Measurements from ENCODE around the gene CYP2A6. TPM values are rescaled to one million over a fixed set of nuclear protein-coding genes. Genes with fewer than 3 reads are reported as not detected.

CYP2A6 gene
- total RNA-seq, 1 donor from 2014 or later = not detected

DNA sequence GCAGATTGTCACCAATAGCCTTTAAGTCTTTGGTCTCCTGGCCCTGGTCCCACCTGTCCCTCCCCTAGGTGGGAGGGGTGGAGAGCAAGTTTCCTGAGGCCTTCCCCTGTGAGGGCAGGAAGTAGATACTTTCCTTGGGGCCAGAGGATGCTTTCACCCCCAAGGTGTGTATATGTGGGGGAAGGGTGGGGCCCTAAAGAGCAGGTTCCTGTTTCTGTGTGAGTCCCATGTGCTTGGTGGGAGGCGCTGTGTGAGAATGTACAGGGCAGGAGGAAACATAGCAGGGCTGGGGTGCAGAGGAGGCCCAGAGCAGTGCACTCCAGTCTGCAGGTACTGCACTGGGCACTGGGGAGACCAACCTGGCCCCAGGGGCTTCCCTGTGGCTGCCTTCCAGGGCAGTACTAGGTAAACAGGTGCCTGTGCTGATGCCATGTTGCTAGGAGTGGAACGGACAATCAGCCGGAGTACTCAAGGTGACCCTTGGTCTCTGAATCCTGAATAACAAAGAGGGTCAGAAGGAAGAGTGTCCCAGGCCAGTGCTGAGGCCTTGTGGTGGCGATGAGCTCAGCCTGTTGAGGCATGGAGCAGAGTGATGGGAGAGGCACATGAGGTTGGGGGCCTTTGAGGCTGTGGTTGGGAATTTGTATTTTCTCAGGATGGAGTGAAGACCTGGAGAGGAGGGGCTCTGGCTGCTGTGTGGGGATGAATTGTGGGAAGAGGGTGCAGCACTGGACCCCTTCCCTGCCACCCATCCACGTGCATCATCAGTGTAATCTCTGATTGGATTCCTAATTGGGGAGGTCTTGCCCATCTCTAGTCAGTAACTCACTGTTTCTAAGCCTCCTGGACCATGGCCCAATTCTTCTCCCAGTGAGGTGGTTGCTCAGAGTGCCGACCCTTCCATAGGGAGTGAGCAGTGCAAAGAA, 46.1 kb downstream of the CYP2A6 start:
- TF ChIP-seq, protein P1, sequence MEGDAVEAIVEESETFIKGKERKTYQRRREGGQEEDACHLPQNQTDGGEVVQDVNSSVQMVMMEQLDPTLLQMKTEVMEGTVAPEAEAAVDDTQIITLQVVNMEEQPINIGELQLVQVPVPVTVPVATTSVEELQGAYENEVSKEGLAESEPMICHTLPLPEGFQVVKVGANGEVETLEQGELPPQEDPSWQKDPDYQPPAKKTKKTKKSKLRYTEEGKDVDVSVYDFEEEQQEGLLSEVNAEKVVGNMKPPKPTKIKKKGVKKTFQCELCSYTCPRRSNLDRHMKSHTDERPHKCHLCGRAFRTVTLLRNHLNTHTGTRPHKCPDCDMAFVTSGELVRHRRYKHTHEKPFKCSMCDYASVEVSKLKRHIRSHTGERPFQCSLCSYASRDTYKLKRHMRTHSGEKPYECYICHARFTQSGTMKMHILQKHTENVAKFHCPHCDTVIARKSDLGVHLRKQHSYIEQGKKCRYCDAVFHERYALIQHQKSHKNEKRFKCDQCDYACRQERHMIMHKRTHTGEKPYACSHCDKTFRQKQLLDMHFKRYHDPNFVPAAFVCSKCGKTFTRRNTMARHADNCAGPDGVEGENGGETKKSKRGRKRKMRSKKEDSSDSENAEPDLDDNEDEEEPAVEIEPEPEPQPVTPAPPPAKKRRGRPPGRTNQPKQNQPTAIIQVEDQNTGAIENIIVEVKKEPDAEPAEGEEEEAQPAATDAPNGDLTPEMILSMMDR (IDR thresholded peaks at IDR 0.05; ENCODE audit: insufficient read depth, low read length, poor library complexity, severe bottlenecking) = no peak
- peaks cover 3% of the 10 kb centered on the region for H3K36me3 ChIP-seq (ENCODE audit: control insufficient read depth, insufficient read depth, low read length)

DNA sequence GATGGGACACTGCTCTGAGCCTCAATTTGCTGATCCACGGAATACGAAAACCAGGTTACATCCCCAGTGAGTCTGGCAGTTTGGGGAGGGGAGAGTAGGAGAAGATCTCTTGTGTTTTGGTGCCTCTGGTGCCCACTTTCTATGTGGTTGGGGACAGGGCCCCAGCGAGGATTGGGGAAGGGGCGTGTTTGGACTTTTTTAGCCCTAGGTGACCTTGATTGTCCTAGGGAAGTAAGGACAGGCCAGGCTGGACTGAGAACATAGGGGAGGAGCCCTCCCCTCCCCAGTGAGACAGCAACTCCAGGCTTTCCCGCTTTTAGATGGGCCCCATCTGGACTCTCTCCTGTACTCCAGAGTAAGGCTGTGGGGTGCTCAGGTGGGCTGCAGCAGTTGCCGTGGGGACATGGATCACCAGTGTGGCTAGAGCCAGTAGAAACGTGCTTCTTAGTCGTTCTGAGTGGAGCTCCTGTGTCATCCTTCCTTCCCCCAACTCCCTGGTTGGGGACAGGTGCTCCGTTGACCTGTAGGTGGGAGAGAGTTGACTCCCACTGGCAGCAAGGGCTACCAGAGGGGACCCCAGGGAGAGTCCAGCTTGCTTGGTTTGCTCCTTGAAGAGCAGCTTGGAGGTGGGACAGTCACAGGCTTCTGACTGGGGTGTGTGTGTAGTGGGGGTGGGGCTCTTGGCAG, 46.9 kb downstream of the CYP2A6 start:
- H3K27me3 ChIP-seq (ENCODE audit: control insufficient read depth, insufficient read depth, low read length) = no peaks in the 10 kb centered on the region
- no peak for DNase-seq (ENCODE audit: low read depth)
- TF ChIP-seq, protein P1 (IDR thresholded peaks at IDR 0.05; ENCODE audit: insufficient read depth, low read length, poor library complexity, severe bottlenecking) = no peak
- H3K4me3 ChIP-seq (ENCODE audit: low read depth, low read length) = no peak overlapping the region
- peaks cover 3% of the 10 kb centered on the region for H3K36me3 ChIP-seq (ENCODE audit: control insufficient read depth, insufficient read depth, low read length)

More for the DNA sequence above, 46.1 kb downstream of the CYP2A6 start:
- Histone ChIP-seq H3K4me3 (ENCODE audit: low read depth, low read length) (no peak overlapping the region), H3K27me3 (ENCODE audit: control insufficient read depth, insufficient read depth, low read length) (no peaks in the 10 kb centered on the region)
- no peak for DNase-seq (ENCODE audit: low read depth)

DNA sequence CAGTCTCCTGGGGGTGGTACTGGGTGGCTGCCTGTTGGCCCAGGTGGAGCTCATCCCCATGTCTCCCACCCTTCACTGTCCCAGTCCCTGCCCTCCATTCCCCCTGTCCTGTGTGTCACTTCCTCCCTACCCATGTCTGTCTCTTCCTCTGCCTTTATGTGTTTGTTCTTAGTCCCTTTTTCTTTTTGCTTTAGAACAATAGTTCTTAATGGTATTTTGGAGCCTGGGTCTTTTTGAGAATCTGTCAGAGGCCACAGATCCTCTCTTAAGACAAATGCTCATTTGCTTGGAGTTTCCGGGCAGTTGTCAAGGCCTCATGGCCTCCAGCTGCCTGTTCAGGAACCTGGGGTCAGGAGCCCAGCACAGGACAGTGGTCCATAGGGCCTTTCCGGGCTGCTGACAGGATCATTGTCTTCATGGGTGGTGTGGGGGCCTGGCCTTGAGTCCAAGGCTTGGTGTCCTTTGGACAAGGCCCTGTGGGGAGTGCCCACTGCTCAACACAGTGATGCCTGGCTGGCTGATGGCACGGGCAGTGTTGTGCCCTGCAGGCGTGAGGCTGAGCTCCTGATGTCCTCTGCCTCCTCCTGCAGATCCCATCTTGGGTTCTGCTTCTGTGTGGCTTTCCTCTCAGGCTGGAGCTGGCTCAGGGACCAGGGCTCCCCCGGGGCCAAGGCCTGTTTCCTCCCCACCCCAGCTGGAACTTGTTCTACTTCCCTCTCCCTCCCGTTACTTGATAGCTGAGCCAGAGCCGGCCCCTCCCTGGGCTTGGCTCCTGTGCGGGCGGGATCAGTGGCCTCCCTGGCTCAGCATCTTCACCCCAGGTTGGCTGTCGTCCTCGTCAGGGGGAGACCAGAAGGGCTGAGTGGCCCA, 47.7 kb downstream of the CYP2A6 start:
- peaks cover 3% of the 10 kb centered on the region for H3K36me3 ChIP-seq (ENCODE audit: control insufficient read depth, insufficient read depth, low read length)
- TF ChIP-seq, protein P1 (IDR thresholded peaks at IDR 0.05; ENCODE audit: insufficient read depth, low read length, poor library complexity, severe bottlenecking) = no peak
- no peaks in the 10 kb centered on the region for H3K27me3 ChIP-seq (ENCODE audit: control insufficient read depth, insufficient read depth, low read length)
- no peak for DNase-seq (ENCODE audit: low read depth)
- H3K4me3 ChIP-seq (ENCODE audit: low read depth, low read length) = no peak overlapping the region

DNA sequence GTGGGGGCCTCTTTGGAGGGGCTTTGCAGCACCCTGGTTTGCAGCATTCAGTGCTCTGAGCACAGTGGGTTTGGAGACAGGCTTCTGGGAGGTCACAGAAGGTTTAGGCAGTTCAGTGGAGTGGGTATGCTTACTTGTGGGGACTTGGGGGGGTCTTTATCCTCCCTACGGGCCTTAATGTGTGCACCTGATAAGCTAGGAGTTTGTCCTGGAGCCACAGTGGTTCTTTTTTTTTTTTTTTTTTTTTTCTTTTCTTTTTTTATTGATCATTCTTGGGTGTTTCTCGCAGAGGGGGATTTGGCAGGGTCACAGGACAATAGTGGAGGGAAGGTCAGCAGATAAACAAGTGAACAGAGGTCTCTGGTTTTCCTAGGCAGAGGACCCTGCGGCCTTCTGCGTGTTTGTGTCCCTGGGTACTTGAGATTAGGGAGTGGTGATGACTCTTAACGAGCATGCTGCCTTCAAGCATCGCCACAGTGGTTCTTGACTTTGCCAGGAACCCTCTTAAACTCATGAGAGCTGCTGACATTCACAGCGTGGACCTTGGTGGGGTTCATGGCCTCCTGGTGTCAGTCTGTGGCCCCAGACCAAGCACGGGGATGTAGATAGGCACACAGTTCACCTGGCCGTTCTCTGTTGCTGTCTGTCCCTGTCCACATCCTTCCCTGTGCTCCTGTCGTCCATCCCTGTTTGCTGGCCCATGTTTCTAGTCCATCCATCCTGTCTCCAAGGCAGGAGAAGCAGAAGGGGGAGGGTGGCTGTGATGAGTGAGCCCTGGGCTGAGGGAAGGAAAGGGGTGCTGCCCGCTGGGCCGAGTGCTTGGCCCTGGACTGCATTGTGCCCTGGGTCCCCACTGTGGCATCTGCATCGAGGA, 48.6 kb downstream of the CYP2A6 start:
- DNase-seq (ENCODE audit: low read depth) = no peak
- Histone ChIP-seq H3K27me3 (ENCODE audit: control insufficient read depth, insufficient read depth, low read length) (no peaks in the 10 kb centered on the region), H3K36me3 (ENCODE audit: control insufficient read depth, insufficient read depth, low read length) (peaks cover 3% of the 10 kb centered on the region), H3K4me3 (ENCODE audit: low read depth, low read length) (no peak overlapping the region)
- TF ChIP-seq, protein P1 (IDR thresholded peaks at IDR 0.05; ENCODE audit: insufficient read depth, low read length, poor library complexity, severe bottlenecking) = no peak

DNA sequence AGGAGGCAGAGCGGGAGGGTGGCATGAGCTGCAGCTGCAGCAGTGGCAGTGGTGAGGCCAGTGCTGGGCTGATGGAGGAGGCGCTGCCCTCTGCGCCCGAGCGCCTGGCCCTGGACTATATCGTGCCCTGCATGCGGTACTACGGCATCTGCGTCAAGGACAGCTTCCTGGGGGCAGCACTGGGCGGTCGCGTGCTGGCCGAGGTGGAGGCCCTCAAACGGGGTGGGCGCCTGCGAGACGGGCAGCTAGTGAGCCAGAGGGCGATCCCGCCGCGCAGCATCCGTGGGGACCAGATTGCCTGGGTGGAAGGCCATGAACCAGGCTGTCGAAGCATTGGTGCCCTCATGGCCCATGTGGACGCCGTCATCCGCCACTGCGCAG, 49.3 kb downstream of the CYP2A6 start:
- peaks cover 3% of the 10 kb centered on the region for H3K36me3 ChIP-seq (ENCODE audit: control insufficient read depth, insufficient read depth, low read length)
- TF ChIP-seq, protein P1 (IDR thresholded peaks at IDR 0.05; ENCODE audit: insufficient read depth, low read length, poor library complexity, severe bottlenecking) = no peak
- DNase-seq (ENCODE audit: low read depth) = no peak
- no peaks in the 10 kb centered on the region for H3K27me3 ChIP-seq (ENCODE audit: control insufficient read depth, insufficient read depth, low read length)
- no peak overlapping the region for H3K4me3 ChIP-seq (ENCODE audit: low read depth, low read length)

Data from kidney epithelial cell (primary cell).